HEK293 (cell line): ENCODE data around the gene PTTG1.

Source experiments
- HOXD13 ChIP-seq: sonication (generic); formaldehyde crosslinking; IDR thresholded peaks from 2 replicates; pipeline ENCODE4 v1.8.0; 2022; ENCODE audit warnings: missing genetic modification reagents, borderline replicate concordance
- MEIS1 ChIP-seq: sonication (generic); formaldehyde crosslinking; IDR thresholded peaks from 2 replicates; pipeline ENCODE4 v1.8.1; 2022; ENCODE audit warnings: missing genetic modification reagents, mild to moderate bottlenecking, borderline replicate concordance
- RBAK ChIP-seq: fragments of 450-650 bp; formaldehyde crosslinking; IDR thresholded peaks from 2 replicates; pipeline ENCODE4 v1.5.1; 2016; ENCODE audit warnings: missing biosample characterization, missing genetic modification characterization
- SALL2 ChIP-seq: fragments of 450-650 bp; formaldehyde crosslinking; IDR thresholded peaks from 2 replicates; pipeline ENCODE4 v1.5.0; 2017; ENCODE audit warnings: missing biosample characterization, mild to moderate bottlenecking, missing genetic modification characterization, borderline replicate concordance
- SCRT1 ChIP-seq: fragments of 450-650 bp; formaldehyde crosslinking; IDR thresholded peaks from 2 replicates; pipeline ENCODE4 v1.5.1; 2016; ENCODE audit warnings: missing biosample characterization, missing genetic modification characterization, borderline replicate concordance
- SP2 ChIP-seq: fragments of 450-650 bp; formaldehyde crosslinking; IDR thresholded peaks from 2 replicates; pipeline ENCODE4 v1.5.1; 2016; ENCODE audit warnings: missing biosample characterization, missing genetic modification characterization
- WT1 ChIP-seq: fragments of 450-650 bp; formaldehyde crosslinking; IDR thresholded peaks from 2 replicates; pipeline ENCODE4 v1.5.1; 2016; ENCODE audit warnings: missing biosample characterization, missing genetic modification characterization
- YY1 ChIP-seq: fragments of 450-650 bp; formaldehyde crosslinking; IDR thresholded peaks from 2 replicates; pipeline ENCODE4 v1.5.1; 2018; ENCODE audit warnings: missing biosample characterization, missing genetic modification characterization
- ZBTB8A ChIP-seq: fragments of 450-650 bp; formaldehyde crosslinking; IDR thresholded peaks from 2 replicates; pipeline ENCODE4 v1.5.1; 2016; ENCODE audit warnings: missing biosample characterization, missing genetic modification characterization
- ZNF174 ChIP-seq: fragments of 450-650 bp; formaldehyde crosslinking; IDR thresholded peaks from 2 replicates; pipeline ENCODE4 v1.5.0; 2017; ENCODE audit warnings: missing biosample characterization, mild to moderate bottlenecking, missing genetic modification characterization
- ZNF221 ChIP-seq: fragments of 450-650 bp; formaldehyde crosslinking; IDR thresholded peaks from 2 replicates; pipeline ENCODE4 v1.5.1; 2017; ENCODE audit warnings: missing biosample characterization, missing genetic modification characterization, borderline replicate concordance
- ZNF23 ChIP-seq: fragments of 450-650 bp; formaldehyde crosslinking; IDR thresholded peaks from 2 replicates; pipeline ENCODE4 v1.5.1; 2016; ENCODE audit warnings: missing biosample characterization, missing genetic modification characterization, borderline replicate concordance
- ZNF24 ChIP-seq: fragments of 450-650 bp; formaldehyde crosslinking; IDR thresholded peaks from 2 replicates; pipeline ENCODE4 v1.5.1; 2016; ENCODE audit warnings: missing biosample characterization, missing genetic modification characterization
- ZNF26 ChIP-seq: fragments of 450-650 bp; formaldehyde crosslinking; IDR thresholded peaks from 2 replicates; pipeline ENCODE4 v1.5.1; 2016; ENCODE audit warnings: missing biosample characterization, missing genetic modification characterization
- ZNF292 ChIP-seq: fragments of 450-650 bp; formaldehyde crosslinking; IDR thresholded peaks from 2 replicates; pipeline ENCODE4 v1.5.1; 2016; ENCODE audit warnings: low read depth, missing biosample characterization, missing genetic modification characterization, borderline replicate concordance
- ZNF302 ChIP-seq: fragments of 450-650 bp; formaldehyde crosslinking; IDR thresholded peaks from 2 replicates; pipeline ENCODE4 v1.5.1; 2016; ENCODE audit warnings: missing biosample characterization, missing genetic modification characterization, low read depth
- ZNF366 ChIP-seq: fragments of 450-650 bp; formaldehyde crosslinking; conservative IDR thresholded peaks from 2 replicates; pipeline ENCODE4 v1.5.1; 2016; ENCODE audit warnings: missing biosample characterization, missing genetic modification characterization
- ZNF391 ChIP-seq: fragments of 450-650 bp; formaldehyde crosslinking; IDR thresholded peaks from 2 replicates; pipeline ENCODE4 v1.5.1; 2016; ENCODE audit warnings: low read depth, missing biosample characterization, missing genetic modification characterization, borderline replicate concordance
- ZNF473 ChIP-seq: fragments of 450-650 bp; formaldehyde crosslinking; IDR thresholded peaks from 2 replicates; pipeline ENCODE4 v1.5.1; 2017; ENCODE audit warnings: missing biosample characterization, missing genetic modification characterization
- ZNF530 ChIP-seq: fragments of 450-650 bp; formaldehyde crosslinking; IDR thresholded peaks from 2 replicates; pipeline ENCODE4 v1.5.1; 2016; ENCODE audit warnings: low read depth, missing biosample characterization, missing genetic modification characterization
- ZNF585B ChIP-seq: fragments of 450-650 bp; formaldehyde crosslinking; IDR thresholded peaks from 2 replicates; pipeline ENCODE4 v1.5.1; 2016; ENCODE audit warnings: missing biosample characterization, missing genetic modification characterization
- ZNF626 ChIP-seq: fragments of 450-650 bp; sonication (Bioruptor Pico); formaldehyde crosslinking; IDR thresholded peaks from 2 replicates; pipeline ENCODE4 v1.5.1; 2018; ENCODE audit warnings: missing biosample characterization, missing genetic modification characterization, inconsistent platforms
- ZNF629 ChIP-seq: fragments of 450-650 bp; formaldehyde crosslinking; IDR thresholded peaks from 2 replicates; pipeline ENCODE4 v1.5.1; 2017; ENCODE audit warnings: missing biosample characterization, missing genetic modification characterization
- ZNF660 ChIP-seq: fragments of 450-650 bp; IDR thresholded peaks from 2 replicates; pipeline ENCODE4 v1.5.1; 2018; ENCODE audit warnings: missing biosample characterization, mild to moderate bottlenecking, missing genetic modification characterization
- ZNF76 ChIP-seq: fragments of 450-650 bp; formaldehyde crosslinking; IDR thresholded peaks from 2 replicates; pipeline ENCODE4; 2016; ENCODE audit warnings: low read depth, missing biosample characterization, missing genetic modification characterization, borderline replicate concordance
- ZNF777 ChIP-seq: fragments of 450-650 bp; formaldehyde crosslinking; IDR thresholded peaks from 2 replicates; pipeline ENCODE4 v1.5.1; 2017; ENCODE audit warnings: missing biosample characterization, missing genetic modification characterization, borderline replicate concordance
- ZNF785 ChIP-seq: fragments of 450-650 bp; formaldehyde crosslinking; IDR thresholded peaks from 2 replicates; pipeline ENCODE4 v1.5.1; 2016; ENCODE audit warnings: missing biosample characterization, missing genetic modification characterization
- ZNF843 ChIP-seq: fragments of 450-650 bp; formaldehyde crosslinking; IDR thresholded peaks from 2 replicates; pipeline ENCODE4 v1.5.1; 2016; ENCODE audit warnings: missing biosample characterization, missing genetic modification characterization
- ZSCAN16 ChIP-seq: fragments of 450-650 bp; formaldehyde crosslinking; IDR thresholded peaks from 2 replicates; pipeline ENCODE4 v1.5.1; 2016; ENCODE audit warnings: missing biosample characterization, missing genetic modification characterization
- ZSCAN23 ChIP-seq: fragments of 450-650 bp; formaldehyde crosslinking; IDR thresholded peaks from 2 replicates; pipeline ENCODE4 v1.5.1; 2016; ENCODE audit warnings: missing biosample characterization, missing genetic modification characterization
- TF ChIP-seq, protein P1 (sequence below): fragments of 450-650 bp; formaldehyde crosslinking; IDR thresholded peaks from 2 replicates; pipeline ENCODE4; 2016; ENCODE audit warnings: missing biosample characterization, missing genetic modification characterization
- TF ChIP-seq, protein P2 (sequence below): fragments of 450-650 bp; formaldehyde crosslinking; conservative IDR thresholded peaks from 2 replicates; pipeline ENCODE4 v1.5.1; 2016; ENCODE audit warnings: low read depth, missing biosample characterization, missing genetic modification characterization
- TF ChIP-seq, protein P3 (sequence below): fragments of 450-650 bp; formaldehyde crosslinking; IDR thresholded peaks from 2 replicates; pipeline ENCODE4 v1.5.1; 2017; ENCODE audit warnings: missing biosample characterization, missing genetic modification characterization

The PTTG1 gene

GRCh38 chr5:160399402-160400353, 22.0 kb upstream of the PTTG1 start, which contains the start of gene FAM200C (continued):
- TF ChIP-seq ZNF366 (tag by site-specific recombination) (0 out of 2 replicates have a peak, but pooled peaks have one; percentile 19), ZNF391 (0 out of 2 replicates have a peak, but pooled peaks have one; percentile 40), ZNF629 (peak; percentile 59; the same call in 1 of the 2 replicates), ZNF26 (tag by site-specific recombination) (no peak), SALL2 (tag by site-specific recombination) (no peak), ZNF777 (tag by site-specific recombination) (0 out of 2 replicates have a peak, but pooled peaks have one; percentile 17), ZNF221 (tag by site-specific recombination) (no peak), ZNF24 (tag by site-specific recombination) (0 out of 2 replicates have a peak, but pooled peaks have one; percentile 67), ZNF843 (tag by site-specific recombination) (peak; percentile 63; the same call in 1 of the 2 replicates), MEIS1 (CRISPR knock-in tag) (no peak), ZNF626 (tag by site-specific recombination) (no peak), ZSCAN16 (tag by site-specific recombination) (no peak), ZNF174 (tag by site-specific recombination) (no peak), SCRT1 (tag by site-specific recombination) (no peak), ZNF23 (tag by site-specific recombination) (no peak), ZNF76 (tag by site-specific recombination) (no peak; the same call in 1 of the 2 replicates), RBAK (tag by site-specific recombination) (no peak), WT1 (tag by site-specific recombination) (no peak), ZNF473 (tag by site-specific recombination) (no peak), YY1 (tag by site-specific recombination) (peak; percentile 39; the same call in 1 of the 2 replicates), SP2 (peak; percentile 82), ZNF785 (tag by site-specific recombination) (no peak), ZBTB8A (tag by site-specific recombination) (peak; percentile 93), ZNF585B (tag by site-specific recombination) (no peak), ZNF660 (peak; percentile 89), ZNF292 (tag by site-specific recombination) (no peak), HOXD13 (CRISPR knock-in tag) (no peak), ZNF302 (tag by site-specific recombination) (no peak), ZSCAN23 (tag by site-specific recombination) (no peak), ZNF530 (tag by site-specific recombination) (no peak)
- TF ChIP-seq, protein P1, sequence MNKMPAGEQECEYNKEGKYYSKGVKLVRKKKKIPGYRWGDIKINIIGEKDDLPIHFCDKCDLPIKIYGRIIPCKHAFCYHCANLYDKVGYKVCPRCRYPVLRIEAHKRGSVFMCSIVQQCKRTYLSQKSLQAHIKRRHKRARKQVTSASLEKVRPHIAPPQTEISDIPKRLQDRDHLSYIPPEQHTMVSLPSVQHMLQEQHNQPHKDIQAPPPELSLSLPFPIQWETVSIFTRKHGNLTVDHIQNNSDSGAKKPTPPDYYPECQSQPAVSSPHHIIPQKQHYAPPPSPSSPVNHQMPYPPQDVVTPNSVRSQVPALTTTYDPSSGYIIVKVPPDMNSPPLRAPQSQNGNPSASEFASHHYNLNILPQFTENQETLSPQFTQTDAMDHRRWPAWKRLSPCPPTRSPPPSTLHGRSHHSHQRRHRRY (tag by site-specific recombination) = no peak
- TF ChIP-seq, protein P2, sequence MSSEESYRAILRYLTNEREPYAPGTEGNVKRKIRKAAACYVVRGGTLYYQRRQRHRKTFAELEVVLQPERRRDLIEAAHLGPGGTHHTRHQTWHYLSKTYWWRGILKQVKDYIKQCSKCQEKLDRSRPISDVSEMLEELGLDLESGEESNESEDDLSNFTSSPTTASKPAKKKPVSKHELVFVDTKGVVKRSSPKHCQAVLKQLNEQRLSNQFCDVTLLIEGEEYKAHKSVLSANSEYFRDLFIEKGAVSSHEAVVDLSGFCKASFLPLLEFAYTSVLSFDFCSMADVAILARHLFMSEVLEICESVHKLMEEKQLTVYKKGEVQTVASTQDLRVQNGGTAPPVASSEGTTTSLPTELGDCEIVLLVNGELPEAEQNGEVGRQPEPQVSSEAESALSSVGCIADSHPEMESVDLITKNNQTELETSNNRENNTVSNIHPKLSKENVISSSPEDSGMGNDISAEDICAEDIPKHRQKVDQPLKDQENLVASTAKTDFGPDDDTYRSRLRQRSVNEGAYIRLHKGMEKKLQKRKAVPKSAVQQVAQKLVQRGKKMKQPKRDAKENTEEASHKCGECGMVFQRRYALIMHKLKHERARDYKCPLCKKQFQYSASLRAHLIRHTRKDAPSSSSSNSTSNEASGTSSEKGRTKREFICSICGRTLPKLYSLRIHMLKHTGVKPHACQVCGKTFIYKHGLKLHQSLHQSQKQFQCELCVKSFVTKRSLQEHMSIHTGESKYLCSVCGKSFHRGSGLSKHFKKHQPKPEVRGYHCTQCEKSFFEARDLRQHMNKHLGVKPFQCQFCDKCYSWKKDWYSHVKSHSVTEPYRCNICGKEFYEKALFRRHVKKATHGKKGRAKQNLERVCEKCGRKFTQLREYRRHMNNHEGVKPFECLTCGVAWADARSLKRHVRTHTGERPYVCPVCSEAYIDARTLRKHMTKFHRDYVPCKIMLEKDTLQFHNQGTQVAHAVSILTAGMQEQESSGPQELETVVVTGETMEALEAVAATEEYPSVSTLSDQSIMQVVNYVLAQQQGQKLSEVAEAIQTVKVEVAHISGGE (tag by site-specific recombination) = peak; percentile 68
- TF ChIP-seq, protein P3, sequence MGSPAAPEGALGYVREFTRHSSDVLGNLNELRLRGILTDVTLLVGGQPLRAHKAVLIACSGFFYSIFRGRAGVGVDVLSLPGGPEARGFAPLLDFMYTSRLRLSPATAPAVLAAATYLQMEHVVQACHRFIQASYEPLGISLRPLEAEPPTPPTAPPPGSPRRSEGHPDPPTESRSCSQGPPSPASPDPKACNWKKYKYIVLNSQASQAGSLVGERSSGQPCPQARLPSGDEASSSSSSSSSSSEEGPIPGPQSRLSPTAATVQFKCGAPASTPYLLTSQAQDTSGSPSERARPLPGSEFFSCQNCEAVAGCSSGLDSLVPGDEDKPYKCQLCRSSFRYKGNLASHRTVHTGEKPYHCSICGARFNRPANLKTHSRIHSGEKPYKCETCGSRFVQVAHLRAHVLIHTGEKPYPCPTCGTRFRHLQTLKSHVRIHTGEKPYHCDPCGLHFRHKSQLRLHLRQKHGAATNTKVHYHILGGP (tag by site-specific recombination) = no peak
